ENCODE results near the gene IGF2R.

IGF2R gene

GRCh38 chr6:159977255-159977903 is 8.5 kb downstream of the IGF2R start:
- DNase-seq (ENCODE audit: low spot score), result no peak

DNA sequence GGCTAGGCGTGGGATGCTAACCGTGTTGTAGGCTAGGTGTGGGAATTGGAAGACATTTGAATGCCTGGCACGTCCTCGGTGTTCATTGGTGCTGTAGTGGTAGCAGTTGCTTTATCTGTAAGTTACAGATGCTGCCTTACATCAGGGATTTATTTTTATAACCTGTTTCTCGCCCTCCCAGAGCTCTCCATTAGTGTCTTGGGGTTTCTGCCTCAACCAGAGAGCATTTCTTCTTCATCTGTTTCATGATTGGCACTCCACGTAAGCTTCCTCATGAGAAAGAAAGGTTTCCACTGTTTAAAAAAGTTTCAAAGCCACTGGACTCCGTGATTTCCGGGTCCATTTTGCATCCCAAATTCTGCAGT is 9.0 kb downstream of the IGF2R start:
- no peak for DNase-seq (ENCODE audit: low spot score)

- no peak for DNase-seq (ENCODE audit: low spot score)
These were observed 9.6 kb downstream of the IGF2R start for GRCh38 chr6:159978291-159979135.

- DNase-seq (ENCODE audit: low spot score), result no peak
These were observed 10.4 kb downstream of the IGF2R start for GRCh38 chr6:159979136-159979874.

DNA sequence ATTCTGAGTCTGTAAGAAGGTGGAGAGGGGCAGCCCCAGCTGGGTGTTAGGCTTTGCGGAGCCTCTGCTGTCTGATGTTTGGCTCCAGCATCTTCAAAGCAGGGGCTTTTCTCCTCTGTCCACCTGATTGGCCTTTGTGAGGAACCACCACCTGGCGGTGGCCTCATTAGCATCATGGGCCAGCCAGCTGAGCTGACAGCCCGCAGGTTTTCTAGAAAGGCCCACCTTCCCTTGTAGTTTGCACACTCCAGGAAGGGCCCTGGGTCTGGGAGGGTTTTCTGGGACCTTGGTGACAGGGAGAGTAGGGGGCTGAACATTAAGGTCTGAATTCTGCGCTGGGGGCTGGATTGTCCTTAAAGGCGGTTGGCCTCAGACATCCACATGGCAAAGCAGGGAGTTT is 11.6 kb downstream of the IGF2R start:
- DNase-seq (ENCODE audit: low spot score), result no peak

- no peak for DNase-seq (ENCODE audit: low spot score)
These were observed 12.2 kb downstream of the IGF2R start for GRCh38 chr6:159981071-159981402.

GRCh38 chr6:159981403-159982245 is 12.7 kb downstream of the IGF2R start:
- peak; percentile 49 for DNase-seq (ENCODE audit: low spot score)

DNA sequence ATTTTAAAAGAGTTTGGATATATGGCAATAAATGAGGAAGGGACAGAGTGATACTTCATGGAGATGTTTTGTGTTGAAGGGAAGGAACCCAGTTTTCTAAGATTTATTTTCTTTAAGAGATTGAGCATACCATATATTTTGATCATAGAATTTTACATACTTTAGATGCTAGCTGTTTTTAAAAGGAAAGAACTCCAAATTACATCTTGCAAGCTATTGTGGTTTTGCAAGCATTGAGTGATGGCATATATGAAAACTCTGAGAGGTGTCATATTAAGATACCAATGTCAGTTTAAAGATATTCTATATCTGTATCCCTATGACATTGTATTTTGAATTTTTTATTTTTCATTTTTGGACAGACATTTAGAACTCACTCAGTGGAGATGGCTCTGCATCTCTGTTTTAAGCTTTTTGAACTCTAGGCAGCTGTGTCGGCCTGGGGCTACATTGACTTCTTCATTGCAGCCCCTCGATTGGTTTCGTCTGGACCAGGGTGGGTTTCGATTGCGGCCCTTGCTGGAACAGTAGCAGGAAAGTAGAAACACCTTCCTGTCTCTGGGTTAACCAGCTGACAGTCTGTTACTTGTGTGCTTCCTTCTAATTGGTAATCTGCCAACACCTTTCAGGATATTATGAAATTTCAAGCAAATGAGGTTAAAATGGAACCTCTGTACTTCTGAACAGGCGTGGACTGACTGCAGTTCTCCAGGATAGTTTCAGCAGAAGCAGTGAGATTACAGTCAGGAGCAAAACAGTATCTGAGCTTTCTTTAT is 14.0 kb downstream of the IGF2R start:
- DNase-seq (ENCODE audit: low spot score), result peak; percentile 51

DNA sequence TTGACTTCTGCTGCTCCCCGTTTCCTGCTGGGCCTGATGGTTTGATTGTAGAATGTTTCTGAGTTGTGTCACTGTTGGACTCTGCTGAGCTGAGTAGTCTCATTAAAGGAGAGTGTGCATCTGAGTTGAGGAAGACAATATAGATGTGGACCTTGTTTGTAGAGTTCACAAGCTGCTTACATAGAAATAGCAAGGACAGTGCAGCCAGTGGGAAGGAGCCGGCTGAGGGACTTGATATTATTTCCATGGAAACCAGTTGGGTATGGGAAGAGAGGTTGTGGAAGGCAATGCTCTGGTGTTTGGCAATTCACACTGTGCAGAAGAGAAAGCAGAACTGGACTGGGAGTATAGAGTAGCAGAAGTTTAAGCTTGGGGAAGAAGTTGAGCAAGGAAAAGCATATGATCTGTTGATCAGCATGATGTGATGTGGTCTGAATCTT is 14.8 kb downstream of the IGF2R start:
- no peak for DNase-seq (ENCODE audit: low spot score)

DNA sequence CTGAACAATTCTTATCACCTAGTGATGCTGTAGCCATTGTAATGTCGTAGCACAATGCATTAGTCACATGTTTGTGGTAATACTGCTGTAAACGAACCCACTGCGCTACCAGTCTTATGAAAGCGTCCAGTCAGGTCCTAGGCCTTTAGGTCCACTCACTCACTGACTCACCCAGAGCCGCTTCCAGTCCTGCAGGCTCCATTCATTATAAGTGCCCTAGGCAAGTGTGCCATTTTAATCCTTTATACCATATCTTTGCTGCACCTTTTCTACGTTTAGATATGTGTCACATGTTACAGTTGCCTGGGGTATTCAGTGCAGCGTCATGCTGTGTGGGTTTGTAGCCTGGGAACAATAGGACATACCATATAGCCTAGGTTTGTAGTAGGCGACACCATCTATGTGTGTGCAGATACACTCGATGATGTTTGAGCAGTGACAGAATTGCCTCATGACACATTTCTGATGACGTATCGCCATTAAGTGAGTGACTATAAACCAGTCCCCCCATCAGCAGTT is 15.4 kb downstream of the IGF2R start:
- peak; percentile 38 for DNase-seq (ENCODE audit: low spot score)

GRCh38 chr6:159985296-159985945 is 16.5 kb downstream of the IGF2R start:
- no peak for DNase-seq (ENCODE audit: low spot score)

- DNase-seq (ENCODE audit: low spot score), result no peak
These were observed 20.1 kb downstream of the IGF2R start for GRCh38 chr6:159988983-159989454.

GRCh38 chr6:159989492-159990480 is 20.9 kb downstream of the IGF2R start:
- no peak for DNase-seq (ENCODE audit: low spot score)

DNA sequence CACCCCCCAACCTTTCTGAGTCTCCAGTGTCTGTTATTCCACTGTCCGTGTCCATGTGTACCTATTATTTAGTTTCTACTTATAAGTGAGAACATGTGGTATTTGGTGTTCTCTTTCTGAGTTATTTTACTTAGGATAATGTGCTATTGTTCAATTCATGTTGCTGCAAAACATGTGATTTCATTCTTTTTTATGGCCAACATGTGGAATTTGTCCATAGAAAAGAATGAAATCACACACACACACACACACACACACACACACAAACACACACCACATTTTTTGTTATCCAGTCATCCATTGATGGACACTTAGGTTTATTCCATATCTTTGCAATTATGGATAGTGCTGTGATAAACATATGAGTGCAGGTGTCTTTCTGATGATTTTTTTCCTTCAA is 23.5 kb downstream of the IGF2R start:
- DNase-seq (ENCODE audit: low spot score), result no peak

DNA sequence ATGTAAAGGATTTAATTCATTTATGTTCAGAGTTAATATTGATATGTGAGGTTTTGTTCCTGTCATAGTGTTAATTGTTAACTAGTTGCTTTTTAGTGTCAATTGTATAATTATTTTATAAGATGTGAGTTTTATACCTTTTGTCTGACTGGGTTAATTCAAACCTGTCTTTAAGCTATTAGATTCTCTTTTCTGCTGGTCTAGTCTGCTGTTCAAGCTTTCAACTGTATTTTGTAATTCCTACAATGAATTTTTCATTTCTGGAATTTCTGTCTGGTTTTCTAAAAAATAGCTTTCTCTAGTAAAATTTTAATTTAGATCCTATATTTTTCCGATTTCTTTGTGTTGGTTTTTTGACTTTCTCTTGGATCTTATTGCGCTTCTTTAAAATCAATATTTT is 26.5 kb downstream of the IGF2R start:
- no peak for DNase-seq (ENCODE audit: low spot score)

DNA sequence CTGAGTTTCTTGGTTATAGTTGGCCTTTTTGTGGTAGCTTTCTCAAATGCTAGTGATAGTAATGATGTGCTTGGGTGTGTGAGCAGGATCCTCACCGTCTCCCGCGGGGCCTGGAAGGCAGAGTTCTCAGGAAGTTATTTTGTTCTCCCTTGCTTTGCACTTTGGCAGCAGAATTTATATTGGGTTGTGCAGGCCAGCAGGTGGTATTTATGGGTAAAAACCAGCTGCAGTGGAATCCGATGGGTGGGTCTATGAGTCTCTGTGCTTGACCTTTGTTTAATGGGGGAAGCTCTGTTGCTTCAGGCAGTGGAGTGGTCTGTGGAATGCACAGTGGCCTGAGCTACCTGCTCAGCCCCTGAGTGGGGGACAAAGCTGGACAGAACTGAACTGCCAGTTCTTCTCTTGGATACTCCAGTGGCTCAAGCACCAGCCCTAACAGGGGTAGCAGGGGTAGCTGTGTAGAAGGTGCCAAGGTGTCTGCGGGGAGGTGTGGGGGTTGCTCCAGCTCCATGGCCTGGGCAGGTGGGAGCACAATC is 27.3 kb downstream of the IGF2R start:
- no peak for DNase-seq (ENCODE audit: low spot score)

- DNase-seq (ENCODE audit: low spot score), result no peak
These were observed 28.0 kb downstream of the IGF2R start for GRCh38 chr6:159996626-159997497.
